Smooth muscle cell (in vitro differentiated cells): Measurements from ENCODE around the gene JCHAIN. TPM values are rescaled to one million over a fixed set of nuclear protein-coding genes. Genes with fewer than 3 reads are reported as not detected.
A peak's percentile ranks its signal among the peaks of the same experiment; 100 is the strongest.
"Not testable (repeated sequence)": the region's sequence is repeated elsewhere in the genome, so short reads cannot be mapped to it uniquely, and the experiment has no call there.

ENCODE experiments used
- DNase-seq: peaks from one replicate; lab custom pipeline; 2025; ENCODE audit not compliant: unreplicated experiment; lab: John Stamatoyannopoulos, UW
- H2AFZ ChIP-seq: fragments of 200-600 bp; sonication (generic); 2 replicates; pipeline ENCODE4 v1.6.0; 2016; ENCODE audit warnings: antibody characterized with exemption, low read depth, mild to moderate bottlenecking
- H3F3A ChIP-seq: fragments of 200-600 bp; sonication (generic); 2 replicates; pipeline ENCODE4 v1.6.0; 2017; ENCODE audit warnings: antibody characterized with exemption, low read depth
- H3K27ac ChIP-seq: fragments of 200-600 bp; sonication (generic); 2 replicates; pipeline ENCODE4 v1.5.1; 2016; ENCODE audit warnings: low read depth, mild to moderate bottlenecking
- H3K27me3 ChIP-seq: fragments of 200-600 bp; sonication (generic); 2 replicates; pipeline ENCODE4 v1.6.1; 2016; ENCODE audit warnings: low read depth, mild to moderate bottlenecking
- H3K36me3 ChIP-seq: fragments of 200-600 bp; sonication (generic); 2 replicates; pipeline ENCODE4 v1.5.1; 2016; ENCODE audit warnings: low read depth
- H3K4me1 ChIP-seq: fragments of 200-600 bp; sonication (generic); 2 replicates; pipeline ENCODE4 v1.5.1; 2016; ENCODE audit warnings: low read depth
- H3K4me2 ChIP-seq: fragments of 200-600 bp; sonication (generic); 2 replicates; pipeline ENCODE4 v1.6.0; 2016; ENCODE audit warnings: mild to moderate bottlenecking
- H3K4me3 ChIP-seq: fragments of 200-600 bp; sonication (generic); 2 replicates; pipeline ENCODE4 v1.5.1; 2016; ENCODE audit warnings: mild to moderate bottlenecking
- H3K79me2 ChIP-seq: fragments of 200-600 bp; sonication (generic); 2 replicates; pipeline ENCODE4 v1.6.0; 2016; ENCODE audit warnings: low read depth, mild to moderate bottlenecking
- H3K9ac ChIP-seq: fragments of 200-600 bp; sonication (generic); 2 replicates; pipeline ENCODE4 v1.6.0; 2016; ENCODE audit warnings: low read depth
- H3K9me3 ChIP-seq: fragments of 200-600 bp; sonication (generic); replicated peaks from 2 replicates; pipeline ENCODE4 v1.5.1; 2016; ENCODE audit warnings: low read depth
- H4K20me1 ChIP-seq: fragments of 200-600 bp; sonication (generic); 2 replicates; pipeline ENCODE4 v1.6.0; 2016; ENCODE audit warnings: low read depth
- CTCF ChIP-seq: fragments of 200-600 bp; sonication (generic); IDR thresholded peaks from 2 replicates; pipeline ENCODE4 v1.5.1; 2017; ENCODE audit warnings: borderline replicate concordance, mild to moderate bottlenecking, antibody characterized with exemption; ENCODE audit not compliant: insufficient read depth, poor library complexity, severe bottlenecking
- WGBS: methylation state at CpG from one replicate; pipeline ENCODE4 v1.1.7; 2016; ENCODE audit warnings: low lambda C conversion rate; 5-methylcytosine and 5-hydroxymethylcytosine counted together
- polyA plus RNA-seq: library from polyadenylated mRNA; unstranded; fragments of >200 nt; fragmentation: Nextera tagmentation; extraction: Ambion mirVana; gene quantifications from 2 replicates; pipeline ENCODE4 v1.2.1, GENCODE V29; 2016
- total RNA-seq: library from RNA; depleted of rRNA; stranded (reverse); fragments of >200 nt; gene quantifications from 2 replicates; pipeline ENCODE4 v1.2.3, GENCODE V29; 2014

Gene JCHAIN
- total and polyA plus RNA-seq, 2 experiments from 2014 or later: not detected

- no peak for DNase-seq
- Histone ChIP-seq H3K4me2 (peak overlapping the region; percentile 90), H2AFZ (peak overlapping the region; percentile 87), H3K9ac (peak overlapping the region; percentile 92), H3K36me3 (no peaks in the 10 kb centered on the region), H3F3A (peaks cover 17% of the 10 kb centered on the region), H3K4me3 (peak overlapping the region; percentile 71), H3K79me2 (peaks cover 22% of the 10 kb centered on the region), H3K27me3 (no peaks in the 10 kb centered on the region), H4K20me1 (peaks cover 17% of the 10 kb centered on the region), H3K4me1 (peaks cover 14% of the 10 kb centered on the region), H3K27ac (peak overlapping the region; percentile 94), H3K9me3 (no peaks in the 10 kb centered on the region)
- no peak for TF ChIP-seq CTCF
- 5% methylated on average over 11 of the region's 11 CpGs for WGBS
Measured at GRCh38 chr4:70703619-70704214, 37.4 kb upstream of the JCHAIN start.

- not testable (repeated sequence) for H3K4me3 ChIP-seq, H3K36me3 ChIP-seq, H3K4me2 ChIP-seq, H3K9me3 ChIP-seq, H2AFZ ChIP-seq, H3K27me3 ChIP-seq, H4K20me1 ChIP-seq, DNase-seq, H3K27ac ChIP-seq, H3K9ac ChIP-seq
- peaks cover 13% of the 10 kb centered on the region for H3F3A ChIP-seq
- H3K79me2 ChIP-seq: peaks cover 10% of the 10 kb centered on the region
- 94% methylated on average over 2 of the region's 2 CpGs for WGBS
- peaks cover 14% of the 10 kb centered on the region for H3K4me1 ChIP-seq
Measured at GRCh38 chr4:70702592-70702991, 36.3 kb upstream of the JCHAIN start.

GRCh38 chr4:70701271-70701670 lies 35.0 kb upstream of the JCHAIN start:
- Histone ChIP-seq H3K4me1 (peaks cover 3% of the 10 kb centered on the region), H3F3A (peaks cover 4% of the 10 kb centered on the region), H2AFZ (no peak overlapping the region), H3K79me2 (no peaks in the 10 kb centered on the region), H3K27ac (no peak overlapping the region), H4K20me1 (no peaks in the 10 kb centered on the region), H3K9ac (no peak overlapping the region), H3K4me2 (no peak overlapping the region), H3K36me3 (no peaks in the 10 kb centered on the region), H3K9me3 (no peaks in the 10 kb centered on the region), H3K4me3 (no peak overlapping the region), H3K27me3 (no peaks in the 10 kb centered on the region)
- WGBS: 75% methylated on average over 1 of the region's 1 CpG
- no peak for TF ChIP-seq CTCF
- no peak for DNase-seq

GRCh38 chr4:70700712-70701111 lies 34.4 kb upstream of the JCHAIN start:
- WGBS: 96% methylated on average over 5 of the region's 5 CpGs
- no peak overlapping the region for H3K9ac ChIP-seq
- no peaks in the 10 kb centered on the region for H3K36me3 ChIP-seq
- no peaks in the 10 kb centered on the region for H3K4me1 ChIP-seq
- H2AFZ ChIP-seq: no peak overlapping the region
- H3F3A ChIP-seq: no peaks in the 10 kb centered on the region
- no peak overlapping the region for H3K4me3 ChIP-seq
- no peak overlapping the region for H3K4me2 ChIP-seq
- no peak for TF ChIP-seq CTCF
- DNase-seq: no peak
- no peak overlapping the region for H3K27ac ChIP-seq
- no peaks in the 10 kb centered on the region for H3K79me2 ChIP-seq
- H4K20me1 ChIP-seq: no peaks in the 10 kb centered on the region
- H3K9me3 ChIP-seq: no peaks in the 10 kb centered on the region
- H3K27me3 ChIP-seq: no peaks in the 10 kb centered on the region

- not testable (repeated sequence) for H2AFZ ChIP-seq, H3K9ac ChIP-seq, H3K9me3 ChIP-seq, DNase-seq, H3F3A ChIP-seq, H3K36me3 ChIP-seq, H3K4me2 ChIP-seq, H4K20me1 ChIP-seq, H3K4me1 ChIP-seq, H3K79me2 ChIP-seq, H3K27ac ChIP-seq, H3K4me3 ChIP-seq, H3K27me3 ChIP-seq
- 70% methylated on average over 8 of the region's 8 CpGs for WGBS
Measured at GRCh38 chr4:70698435-70698834, 32.1 kb upstream of the JCHAIN start.

GRCh38 chr4:70694633-70695032 lies 28.3 kb upstream of the JCHAIN start:
- H2AFZ ChIP-seq, H3K27ac ChIP-seq, H3K4me3 ChIP-seq, H3K27me3 ChIP-seq, H3K9me3 ChIP-seq, DNase-seq, H3K4me2 ChIP-seq, H3K36me3 ChIP-seq, H3K9ac ChIP-seq, H3F3A ChIP-seq: not testable (repeated sequence)
- peaks cover 27% of the 10 kb centered on the region for H3K79me2 ChIP-seq
- peaks cover 10% of the 10 kb centered on the region for H3K4me1 ChIP-seq
- 92% methylated on average over 7 of the region's 7 CpGs for WGBS
- peaks cover 20% of the 10 kb centered on the region for H4K20me1 ChIP-seq
